Fibroblast of skin of right quadriceps (primary cell): ENCODE measurements around the gene OSBPL9.
A peak's percentile ranks its signal among the peaks of the same experiment; 100 is the strongest.

Experiments used
- DNase-seq: peaks from one replicate; pipeline ENCODE4 v3.0.0-alpha.2; 2013

The OSBPL9 gene

GRCh38 chr1:51744506-51745303, 127.8 kb downstream of the OSBPL9 start:
- no peak for DNase-seq

GRCh38 chr1:51745304-51745570, 128.3 kb downstream of the OSBPL9 start:
- no peak for DNase-seq

- no peak for DNase-seq
Observed at GRCh38 chr1:51749151-51749550, 132.3 kb downstream of the OSBPL9 start.

GRCh38 chr1:51750218-51750617, 133.3 kb downstream of the OSBPL9 start:
- no peak for DNase-seq

GRCh38 chr1:51750729-51751128, 133.8 kb downstream of the OSBPL9 start:
- no peak for DNase-seq

GRCh38 chr1:51752073-51752948, 135.4 kb downstream of the OSBPL9 start:
- DNase-seq = no peak

- DNase-seq = no peak
Observed at GRCh38 chr1:51753969-51754368, 137.1 kb downstream of the OSBPL9 start.

- no peak for DNase-seq
Observed at GRCh38 chr1:51754666-51755065, 137.8 kb downstream of the OSBPL9 start.

- DNase-seq = no peak
Observed at GRCh38 chr1:51755437-51755836, 138.5 kb downstream of the OSBPL9 start.

GRCh38 chr1:51756290-51756689, 139.4 kb downstream of the OSBPL9 start:
- DNase-seq = no peak

- DNase-seq = no peak
Observed at GRCh38 chr1:51758310-51758709, 141.4 kb downstream of the OSBPL9 start.

- DNase-seq = no peak
Observed at GRCh38 chr1:51760872-51761271, 144.0 kb downstream of the OSBPL9 start.

- no peak for DNase-seq
Observed at GRCh38 chr1:51761351-51761750, 144.5 kb downstream of the OSBPL9 start.

- DNase-seq = peak; percentile 64
Observed at GRCh38 chr1:51768971-51769588, 152.2 kb downstream of the OSBPL9 start.

- no peak for DNase-seq
Observed at GRCh38 chr1:51776408-51776807, 159.5 kb downstream of the OSBPL9 start.

- no peak for DNase-seq
Observed at GRCh38 chr1:51780927-51781326, 164.0 kb downstream of the OSBPL9 start.

- DNase-seq = no peak
Observed at GRCh38 chr1:51784997-51785421, 168.1 kb downstream of the OSBPL9 start.

- no peak for DNase-seq
Observed at GRCh38 chr1:51788938-51789337, 172.0 kb downstream of the OSBPL9 start.

GRCh38 chr1:51789342-51789741, 172.4 kb downstream of the OSBPL9 start:
- DNase-seq = no peak

GRCh38 chr1:51790385-51790784, 173.5 kb downstream of the OSBPL9 start:
- DNase-seq = no peak

GRCh38 chr1:51791888-51792287, 175.0 kb downstream of the OSBPL9 start:
- no peak for DNase-seq

- peak; percentile 34 for DNase-seq
Observed at GRCh38 chr1:51792864-51793263, 176.0 kb downstream of the OSBPL9 start.

- no peak for DNase-seq
Observed at GRCh38 chr1:51794260-51794659, 177.4 kb downstream of the OSBPL9 start.

GRCh38 chr1:51794868-51795267, 178.0 kb downstream of the OSBPL9 start:
- DNase-seq = no peak
